HUES6 (cell line): ENCODE data around the gene BAIAP2L2.
"Not testable (repeated sequence)": the region's sequence is repeated elsewhere in the genome, so short reads cannot be mapped to it uniquely, and the experiment has no call there.

Source experiments
- H3K27ac ChIP-seq: 2 replicates; pipeline ENCODE4 v1.7.0; 2013; ENCODE audit warnings: low read depth, mild to moderate bottlenecking, low read length, inconsistent platforms
- H3K27me3 ChIP-seq: 2 replicates; pipeline ENCODE4 v1.6.1; 2013; ENCODE audit warnings: low read length; ENCODE audit not compliant: control insufficient read depth, insufficient read depth
- H3K36me3 ChIP-seq: 2 replicates; pipeline ENCODE4 v1.6.1; 2013; ENCODE audit warnings: low read length; ENCODE audit not compliant: control insufficient read depth, insufficient read depth
- H3K4me1 ChIP-seq: 2 replicates; pipeline ENCODE4 v1.6.1; 2013; ENCODE audit warnings: low read length; ENCODE audit not compliant: control insufficient read depth, insufficient read depth
- H3K4me3 ChIP-seq: 2 replicates; pipeline ENCODE4 v1.5.1; 2013; ENCODE audit warnings: low read depth, low read length
- H3K9ac ChIP-seq: one replicate; pipeline ENCODE4 v1.6.1; 2013; ENCODE audit warnings: mild to moderate bottlenecking, low read length
- H3K9me3 ChIP-seq: 2 replicates; pipeline ENCODE4 v1.6.1; 2013; ENCODE audit warnings: low read depth, low read length; ENCODE audit not compliant: control insufficient read depth, insufficient read depth

The BAIAP2L2 gene

GRCh38 chr22:38127869-38128268, 17.4 kb upstream of the BAIAP2L2 start:
- no peaks in the 10 kb centered on the region for H3K4me1 ChIP-seq
- H3K36me3 ChIP-seq = peaks cover 26% of the 10 kb centered on the region
- H3K4me3 ChIP-seq = no peak overlapping the region

GRCh38 chr22:38126928-38127668, 16.6 kb upstream of the BAIAP2L2 start:
- H3K9ac ChIP-seq = no peak overlapping the region
- H3K4me1 ChIP-seq = no peaks in the 10 kb centered on the region
- no peaks in the 10 kb centered on the region for H3K9me3 ChIP-seq
- H3K4me3 ChIP-seq = no peak overlapping the region
- H3K27ac ChIP-seq = no peak overlapping the region
- H3K36me3 ChIP-seq = peaks cover 19% of the 10 kb centered on the region
- H3K27me3 ChIP-seq = no peaks in the 10 kb centered on the region

More at GRCh38 chr22:38127869-38128268, 17.4 kb upstream of the BAIAP2L2 start:
- Histone ChIP-seq H3K9ac (peak overlapping the region; percentile 0), H3K9me3 (no peaks in the 10 kb centered on the region), H3K27ac (no peak overlapping the region), H3K27me3 (no peaks in the 10 kb centered on the region)

GRCh38 chr22:38125751-38126201, 15.3 kb upstream of the BAIAP2L2 start:
- Histone ChIP-seq H3K4me3 (no peak overlapping the region), H3K4me1 (no peaks in the 10 kb centered on the region), H3K9ac (no peak overlapping the region), H3K27me3 (no peaks in the 10 kb centered on the region), H3K27ac (no peak overlapping the region), H3K36me3 (peaks cover 14% of the 10 kb centered on the region), H3K9me3 (no peaks in the 10 kb centered on the region)

- Histone ChIP-seq H3K9me3 (no peaks in the 10 kb centered on the region), H3K36me3 (peaks cover 14% of the 10 kb centered on the region), H3K4me3 (no peak overlapping the region), H3K27me3 (no peaks in the 10 kb centered on the region), H3K4me1 (peaks cover 4% of the 10 kb centered on the region; the same call in 1 of the 2 replicates), H3K9ac (no peak overlapping the region), H3K27ac (no peak overlapping the region)
These were observed 14.6 kb upstream of the BAIAP2L2 start for GRCh38 chr22:38125038-38125610.

- H3K27me3 ChIP-seq = no peaks in the 10 kb centered on the region
- no peak overlapping the region for H3K4me3 ChIP-seq
- no peak overlapping the region for H3K9ac ChIP-seq
- no peak overlapping the region for H3K27ac ChIP-seq
- no peaks in the 10 kb centered on the region for H3K9me3 ChIP-seq
- H3K36me3 ChIP-seq = peaks cover 11% of the 10 kb centered on the region
- H3K4me1 ChIP-seq = peaks cover 6% of the 10 kb centered on the region; the same call in 1 of the 2 replicates
These were observed 13.9 kb upstream of the BAIAP2L2 start for GRCh38 chr22:38124236-38124974.

- peaks cover 6% of the 10 kb centered on the region; the same call in 1 of the 2 replicates for H3K4me1 ChIP-seq
- H3K4me3 ChIP-seq = no peak overlapping the region
- H3K9me3 ChIP-seq = no peaks in the 10 kb centered on the region
- no peaks in the 10 kb centered on the region for H3K27me3 ChIP-seq
- H3K36me3 ChIP-seq = peaks cover 5% of the 10 kb centered on the region
- H3K27ac ChIP-seq = no peak overlapping the region
- H3K9ac ChIP-seq = no peak overlapping the region
These were observed 12.1 kb upstream of the BAIAP2L2 start for GRCh38 chr22:38122616-38123015.

GRCh38 chr22:38120359-38121110, 10.1 kb upstream of the BAIAP2L2 start:
- Histone ChIP-seq H3K27ac (no peak overlapping the region), H3K9ac (no peak overlapping the region), H3K9me3 (no peaks in the 10 kb centered on the region), H3K4me1 (peaks cover 6% of the 10 kb centered on the region; the same call in 1 of the 2 replicates), H3K36me3 (peaks cover 5% of the 10 kb centered on the region), H3K4me3 (no peak overlapping the region), H3K27me3 (no peaks in the 10 kb centered on the region)

DNA sequence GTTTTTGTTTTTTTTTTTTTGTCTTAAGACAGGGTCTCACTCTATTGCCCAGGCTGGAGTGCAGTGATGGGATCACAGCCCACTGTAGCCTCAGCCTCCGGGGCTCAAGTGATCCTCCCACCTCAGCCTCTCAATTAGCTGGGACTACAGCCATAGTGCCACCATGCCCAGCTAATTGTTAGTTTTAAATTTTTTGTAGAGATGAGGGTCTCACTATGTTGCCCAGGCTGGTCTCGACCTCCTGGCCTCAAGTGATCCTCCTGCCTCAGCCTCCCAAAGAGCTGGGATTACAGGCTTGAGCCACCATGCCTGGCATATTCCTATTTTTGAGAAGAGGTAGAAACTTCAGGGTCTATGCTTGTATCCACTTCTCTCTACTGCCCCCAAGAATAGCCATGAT, 8.3 kb upstream of the BAIAP2L2 start:
- not testable (repeated sequence) for H3K9me3 ChIP-seq, H3K9ac ChIP-seq, H3K4me3 ChIP-seq, H3K4me1 ChIP-seq, H3K27ac ChIP-seq, H3K36me3 ChIP-seq, H3K27me3 ChIP-seq

DNA sequence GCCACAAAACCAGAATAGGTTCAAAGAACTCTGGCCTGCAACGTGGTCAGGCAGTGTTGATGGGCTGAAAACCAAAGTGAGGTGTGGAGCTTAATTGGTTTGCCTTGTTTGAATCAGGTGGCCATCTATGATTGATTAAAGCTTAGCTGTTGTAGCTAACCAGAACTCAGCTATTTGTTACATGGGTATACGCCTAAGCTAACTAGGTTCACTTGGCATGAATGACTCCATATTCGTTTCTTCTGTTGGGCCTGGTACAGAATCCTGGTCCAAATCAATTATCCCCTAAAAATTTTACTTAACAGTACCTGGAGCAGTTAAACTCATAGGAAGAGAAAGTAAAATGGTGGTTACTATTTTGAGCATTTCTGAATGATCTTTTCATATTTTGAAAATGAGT, 7.7 kb upstream of the BAIAP2L2 start:
- Histone ChIP-seq H3K27me3 (no peaks in the 10 kb centered on the region), H3K27ac (no peak overlapping the region), H3K4me3 (no peak overlapping the region), H3K9me3 (no peaks in the 10 kb centered on the region), H3K9ac (no peak overlapping the region), H3K4me1 (peaks cover 8% of the 10 kb centered on the region), H3K36me3 (no peaks in the 10 kb centered on the region; the same call in 1 of the 2 replicates)

GRCh38 chr22:38117556-38117955, 7.1 kb upstream of the BAIAP2L2 start:
- H3K9me3 ChIP-seq, H3K4me1 ChIP-seq, H3K27ac ChIP-seq, H3K4me3 ChIP-seq, H3K9ac ChIP-seq, H3K36me3 ChIP-seq, H3K27me3 ChIP-seq: not testable (repeated sequence)
